Endothelial cell of umbilical vein (primary cell): ENCODE results near the gene ITIH5. TPM values are rescaled to one million over a fixed set of nuclear protein-coding genes. Genes with fewer than 3 reads are reported as not detected.

Source experiments
- BruUV-seq: library from RNA; stranded (reverse); fragments of 400-500 nt; replicated peaks from 2 replicates; lab custom pipeline; 2021; lab: Mats Ljungman, UMichigan
- CTCF ChIA-PET: fragments of 300-600, 350-600 bp; sonication (Branson Sonifier 250); formaldehyde crosslinking; loops from one replicate; lab custom pipeline; 2021; ENCODE audit warnings: antibody characterized with exemption, inconsistent platforms; lab: Charles Lee
- POLR2A ChIA-PET: fragments of 300-600, 350-600 bp; sonication (Branson Sonifier 250); formaldehyde crosslinking; loops from one replicate; lab custom pipeline; 2021; ENCODE audit warnings: antibody characterized with exemption, inconsistent platforms; lab: Charles Lee
- DNase-seq: peaks from one replicate; pipeline ENCODE4 v3.0.0-alpha.2; 2011; ENCODE audit warnings: low read depth, low spot score
- FAIRE-seq: peaks from 2 replicates; lab custom pipeline; 2011; peaks lifted over from hg19 to GRCh38; lab: Jason Lieb, UNC
- H2AFZ ChIP-seq: 2 replicates; pipeline ENCODE4 v1.6.0; 2012; ENCODE audit warnings: low read depth, low read length, control low read depth, inconsistent platforms
- H3K27ac ChIP-seq: 2 replicates; pipeline ENCODE4 v1.5.1; 2011; ENCODE audit warnings: low read depth, mild to moderate bottlenecking, control low read depth, low read length, moderate library complexity; ENCODE audit not compliant: insufficient read depth
- H3K27me3 ChIP-seq, 2 experiments: 2 replicates each; pipeline versions ENCODE4 v1.6.0 to v1.6.1; 2011; ENCODE audit warnings: low read length in 2 of 2, mixed read lengths in 1 of 2; ENCODE audit not compliant: control insufficient read depth in 2 of 2, insufficient read depth in 2 of 2
- H3K36me3 ChIP-seq, 2 experiments: 2 replicates in 1 of 2; 3 replicates in 1 of 2; pipeline ENCODE4 v1.5.1; 2011; ENCODE audit warnings: low read length in 2 of 2, mild to moderate bottlenecking in 1 of 2, moderate library complexity in 1 of 2; ENCODE audit not compliant: control insufficient read depth in 2 of 2, insufficient read depth in 2 of 2; ENCODE audit errors: extremely low read depth in 1 of 2
- H3K4me1 ChIP-seq: 3 replicates; pipeline ENCODE4 v1.5.1; 2011; ENCODE audit warnings: mild to moderate bottlenecking, low read length; ENCODE audit not compliant: control insufficient read depth, insufficient read depth; ENCODE audit errors: extremely low read depth
- H3K4me2 ChIP-seq: 2 replicates; pipeline ENCODE4 v1.6.1; 2011; ENCODE audit warnings: low read length, control low read depth, mixed read lengths; ENCODE audit not compliant: insufficient read depth
- H3K4me3 ChIP-seq, 3 experiments: fragments of 200-600 bp in 1 of 3; sonication (generic), shearing (Covaris generic) in 1 of 3; replicated peaks in 1 of 3; 2 replicates each; pipeline ENCODE4 v1.5.1; 2011 to 2016; ENCODE audit warnings: control low read depth in 3 of 3, low read length in 3 of 3, mild to moderate bottlenecking in 2 of 3, inconsistent platforms in 1 of 3, low read depth in 1 of 3, moderate library complexity in 1 of 3; ENCODE audit not compliant: insufficient read depth in 1 of 3
- H3K79me2 ChIP-seq: 2 replicates; pipeline ENCODE4 v1.6.0; 2012; ENCODE audit warnings: low read length, inconsistent platforms; ENCODE audit not compliant: control insufficient read depth, insufficient read depth
- H3K9ac ChIP-seq: replicated peaks from 2 replicates; pipeline ENCODE3; 2011; ENCODE audit warnings: low read length, control low read depth; ENCODE audit not compliant: insufficient read depth; ENCODE audit errors: extremely low read depth
- H3K9me1 ChIP-seq: replicated peaks from 3 replicates; pipeline ENCODE4 v1.6.0; 2011; ENCODE audit warnings: mild to moderate bottlenecking, low read length; ENCODE audit not compliant: control insufficient read depth, insufficient read depth; ENCODE audit errors: extremely low read depth
- H3K9me3 ChIP-seq: replicated peaks from 2 replicates; pipeline ENCODE4 v1.5.1; 2012; ENCODE audit warnings: low read length, inconsistent platforms; ENCODE audit not compliant: control insufficient read depth, insufficient read depth
- H4K20me1 ChIP-seq: replicated peaks from 2 replicates; pipeline ENCODE3; 2011; ENCODE audit warnings: mild to moderate bottlenecking, low read length; ENCODE audit not compliant: control insufficient read depth, insufficient read depth; ENCODE audit errors: extremely low read depth
- CTCF ChIP-seq, 2 donors: IDR thresholded peaks; 1 replicate in 1 of 2; 2 replicates in 1 of 2; pipeline ENCODE4 v1.5.1; 2011; ENCODE audit warnings: low read length in 2 of 2, mild to moderate bottlenecking in 2 of 2, moderate library complexity in 2 of 2, control low read depth in 1 of 2, inconsistent platforms in 1 of 2, low read depth in 1 of 2; ENCODE audit not compliant: insufficient read depth in 1 of 2; ENCODE audit errors: extremely low read depth in 1 of 2
- EZH2 ChIP-seq: IDR thresholded peaks from 2 replicates; pipeline ENCODE4 v1.6.1; 2012; ENCODE audit warnings: borderline replicate concordance, low read depth, mild to moderate bottlenecking, moderate library complexity, low read length, inconsistent platforms; ENCODE audit not compliant: severe bottlenecking
- FOS ChIP-seq: IDR thresholded peaks from 2 replicates; pipeline ENCODE4 v1.6.1; 2011; ENCODE audit warnings: mild to moderate bottlenecking, low read length, moderate library complexity, borderline replicate concordance; ENCODE audit not compliant: insufficient read depth
- GATA2 ChIP-seq: IDR thresholded peaks from 2 replicates; pipeline ENCODE4 v1.7.0; 2011; ENCODE audit warnings: low read depth, mild to moderate bottlenecking, moderate library complexity, mixed read lengths, low read length; ENCODE audit not compliant: insufficient read length, insufficient read depth
- JUN ChIP-seq: IDR thresholded peaks from 2 replicates; pipeline ENCODE4 v1.6.1; 2011; ENCODE audit warnings: borderline replicate concordance, low read depth; ENCODE audit not compliant: insufficient read length, insufficient read depth
- MAX ChIP-seq: IDR thresholded peaks from 2 replicates; pipeline ENCODE4 v1.6.1; 2011; ENCODE audit not compliant: insufficient read depth, insufficient read length
- MYC ChIP-seq: IDR thresholded peaks from one replicate; pipeline ENCODE4 v1.6.1; 2011; ENCODE audit warnings: mild to moderate bottlenecking, low read depth, low read length
- POLR2A ChIP-seq: IDR thresholded peaks from 2 replicates; pipeline ENCODE4 v1.6.1; 2012; ENCODE audit warnings: low read depth, mild to moderate bottlenecking, control low read depth, low read length
- POLR2AphosphoS5 ChIP-seq: IDR thresholded peaks from 2 replicates; pipeline ENCODE4 v1.6.1; 2012; ENCODE audit warnings: low read depth, mild to moderate bottlenecking, control low read depth, low read length, moderate library complexity; ENCODE audit not compliant: insufficient read depth
- dilution Hi-C: fragments of 300-500 bp; cut with MboI; formaldehyde crosslinking; loops from one replicate; pipeline ENCODE4 v1.15.0; 2019; ENCODE audit warnings: low sequenced_read_pairs; ENCODE audit not compliant: extremely low pct_ligation_motif_present
- intact Hi-C: fragments of 100-400 bp; cut with micrococcal nuclease; formaldehyde crosslinking; loops from one replicate; pipeline ENCODE4 v1.10.0; 2022
- polyA plus RNA-seq, 4 experiments: library from polyadenylated mRNA; depleted of rRNA in 3 of 4; stranded (reverse) in 3 of 4; unstranded in 1 of 4; fragments of >200 nt; gene quantifications; 2 replicates each; pipeline versions ENCODE4 v1.2.1 to v1.2.3, GENCODE V29; 2011 to 2012; ENCODE audit warnings: missing spikeins in 1 of 4
- total RNA-seq: library from RNA; stranded (reverse); gene quantifications from 2 replicates; pipeline ENCODE4 v1.2.3, GENCODE V29; 2021

The ITIH5 gene
- total and polyA plus RNA-seq, 2 donors (not counting 3 experiments of a cell fraction or from before 2014, with no cell fraction given), result not detected

GRCh38 chr10:7593063-7593462, 73.7 kb downstream of the ITIH5 start:
- H4K20me1 ChIP-seq, result no peaks in the 10 kb centered on the region
- no peaks in the 10 kb centered on the region for H3K79me2 ChIP-seq
- CTCF ChIA-PET, result no interaction called here
- no peaks in the 10 kb centered on the region for H3K27me3 ChIP-seq
- H3K27ac ChIP-seq, result no peak overlapping the region
- no peaks in the 10 kb centered on the region for H3K9me1 ChIP-seq
- no peak for DNase-seq
- H2AFZ ChIP-seq, result no peak overlapping the region
- H3K36me3 ChIP-seq, result no peaks in the 10 kb centered on the region
- no peak overlapping the region for H3K9ac ChIP-seq
- intact Hi-C loops (no loop called here), dilution Hi-C loops (no loop called here)
- TF ChIP-seq POLR2AphosphoS5 (no peak), JUN (no peak), CTCF (IDR thresholded peaks at IDR 0.05; ENCODE audit: extremely low read depth in 1 of 2, insufficient read depth in 1 of 2, low read depth in 1 of 2, low read length in 2 of 2) (no peak), MAX (no peak), FOS (no peak), MYC (no peak), POLR2A (no peak), GATA2 (no peak), EZH2 (no peak)
- FAIRE-seq, result no peak
- H3K4me2 ChIP-seq, result no peak overlapping the region
- no peaks in the 10 kb centered on the region for H3K9me3 ChIP-seq
- POLR2A ChIA-PET, result no interaction called here
- BruUV-seq, result no TSS peak
- H3K4me3 ChIP-seq, result no peak overlapping the region
- H3K4me1 ChIP-seq, result no peaks in the 10 kb centered on the region
